ENCODE data around the gene PLEKHH1.

Gene PLEKHH1

GRCh38 chr14:67567654-67568053, 34.6 kb downstream of the PLEKHH1 start:
- DNase-seq, result no peak

GRCh38 chr14:67569011-67569650, 36.0 kb downstream of the PLEKHH1 start:
- no peak for DNase-seq

- no peak for DNase-seq
Observed at GRCh38 chr14:67569651-67570290, 36.7 kb downstream of the PLEKHH1 start.

GRCh38 chr14:67570453-67570852, 37.4 kb downstream of the PLEKHH1 start:
- no peak for DNase-seq

GRCh38 chr14:67571275-67571990, 38.3 kb downstream of the PLEKHH1 start:
- peak; percentile 74 to 84 (median 77) for DNase-seq

- DNase-seq, result no peak
Observed at GRCh38 chr14:67571991-67572323, 38.9 kb downstream of the PLEKHH1 start.

- DNase-seq, result no peak
Observed at GRCh38 chr14:67572608-67573007, 39.5 kb downstream of the PLEKHH1 start.

GRCh38 chr14:67573228-67574010, 40.3 kb downstream of the PLEKHH1 start:
- DNase-seq, result no peak

GRCh38 chr14:67574156-67574555, 41.1 kb downstream of the PLEKHH1 start:
- no peak for DNase-seq

GRCh38 chr14:67574806-67575205, 41.7 kb downstream of the PLEKHH1 start:
- peak; percentile 9 to 19 (median 11) for DNase-seq

- DNase-seq, result peak; percentile 61 to 82 (median 78)
Observed at GRCh38 chr14:67575684-67576083, 42.6 kb downstream of the PLEKHH1 start.

- no peak for DNase-seq
Observed at GRCh38 chr14:67576216-67576955, 43.3 kb downstream of the PLEKHH1 start.

- DNase-seq, result no peak
Observed at GRCh38 chr14:67577181-67577808, 44.2 kb downstream of the PLEKHH1 start.

GRCh38 chr14:67577909-67578749, 45.0 kb downstream of the PLEKHH1 start:
- no peak for DNase-seq

- no peak for DNase-seq
Observed at GRCh38 chr14:67579040-67579439, 46.0 kb downstream of the PLEKHH1 start.

GRCh38 chr14:67579636-67580035, 46.5 kb downstream of the PLEKHH1 start:
- no peak for DNase-seq

GRCh38 chr14:67580336-67581171, 47.5 kb downstream of the PLEKHH1 start:
- no peak for DNase-seq

- DNase-seq, result no peak
Observed at GRCh38 chr14:67581643-67582042, 48.6 kb downstream of the PLEKHH1 start.

- no peak for DNase-seq
Observed at GRCh38 chr14:67582061-67582460, 49.0 kb downstream of the PLEKHH1 start.

Data from suppressor macrophage (primary cell).